A375 (cell line): ENCODE results near the gene RHCG. TPM values are rescaled to one million over a fixed set of nuclear protein-coding genes. Genes with fewer than 3 reads are reported as not detected.

Experiments used
- total RNA-seq: library from RNA; depleted of rRNA; stranded (reverse); fragments of >200 nt; shearing (Covaris generic); gene quantifications from 2 replicates; pipeline ENCODE4 v1.2.3, GENCODE V29; 2014; rRNA removed

Gene RHCG
- not detected in 2 replicates for total RNA-seq

GRCh38 chr15:89496155-89497098, at the start of gene RHCG:
Gene RHCG, minus strand, starts transcription at chr15:89496583. Its CDS starts 39 bp downstream, at chr15:89496544.

Other genes starting within 250 kb of the RHCG start
- gene POLG, start 161.8 kb downstream of the RHCG start, total RNA-seq = 74.9 and 82.3 TPM in 2 replicates
- gene TICRR, start 78.9 kb upstream of the RHCG start, total RNA-seq = 9.2 and 10.2 TPM in 2 replicates
- 11.9 and 14.1 TPM in 2 replicates for gene KIF7, start 158.9 kb upstream of the RHCG start, total RNA-seq
- not detected in 2 replicates for gene PLIN1, start 182.8 kb upstream of the RHCG start, total RNA-seq
- 3.7 and 4.8 TPM in 2 replicates for gene PEX11A, start 194.2 kb upstream of the RHCG start, total RNA-seq
- 0.05 TPM in 1 of 2 replicates, not detected in the other for gene WDR93, start 194.2 kb upstream of the RHCG start, total RNA-seq